Measurements from ENCODE around the gene TMEFF2. TPM values are rescaled to one million over a fixed set of nuclear protein-coding genes. Genes with fewer than 3 reads are reported as not detected.

The TMEFF2 gene
- polyA plus RNA-seq, 1 of the 3 experiments (the other 2 are of a cell fraction), result 5.4 TPM

GRCh38 chr2:192007581-192008228, 187.0 kb downstream of the TMEFF2 start:
- Histone ChIP-seq H3K27ac (ENCODE audit: low read depth in 2 of 2, low read length in 1 of 2) (no peak overlapping the region), H3K36me3 (replicated peaks in 1 of 2; ENCODE audit: control insufficient read depth in 1 of 2, insufficient read depth in 2 of 2, low read length in 1 of 2) (no peaks in the 10 kb centered on the region), H4K20me1 (ENCODE audit: insufficient read depth) (no peaks in the 10 kb centered on the region), H3K9ac (no peak overlapping the region), H3K4me3 (ENCODE audit: low read depth in 2 of 2, low read length in 1 of 2) (no peak overlapping the region), H3K4me1 (ENCODE audit: control insufficient read depth in 1 of 2, insufficient read depth in 2 of 2, low read depth in 1 of 2, low read length in 1 of 2) (no peaks in the 10 kb centered on the region), H2AFZ (ENCODE audit: low read depth) (no peak overlapping the region), H3K4me2 (no peak overlapping the region), H3K27me3 (ENCODE audit: insufficient read depth) (no peaks in the 10 kb centered on the region), H3K9me3 (no peaks in the 10 kb centered on the region), H3F3A (replicated peaks; ENCODE audit: insufficient read depth) (no peaks in the 10 kb centered on the region), H3K9me2 (no peaks in the 10 kb centered on the region), H3K79me2 (ENCODE audit: insufficient read depth) (no peaks in the 10 kb centered on the region)
- ChIA-PET POLR2A (no interaction called here), CTCF (no interaction called here)
- DNase-seq, result no peak
- WGBS (ENCODE audit: low lambda C conversion rate), result 91% methylated on average over 5 of the region's 5 CpGs
- TF ChIP-seq EZH2phosphoT487 (IDR thresholded peaks at IDR 0.05; ENCODE audit: borderline replicate concordance, low read depth), result no peak
- TF ChIP-seq ZBTB33 (IDR thresholded peaks at IDR 0.05; ENCODE audit: borderline replicate concordance, low read depth), result no peak

GRCh38 chr2:192005211-192005610, 189.5 kb downstream of the TMEFF2 start:
- no peaks in the 10 kb centered on the region for H3F3A ChIP-seq (replicated peaks; ENCODE audit: insufficient read depth)
- 88% methylated on average over 3 of the region's 3 CpGs for WGBS (ENCODE audit: low lambda C conversion rate)
- ChIA-PET POLR2A (no interaction called here), CTCF (interaction anchor here (0.6 to 1.1 kb wide), 2 partner anchors 12 to 1686 kb away, joined by 3 to 4 read pairs; no protein-coding TSS in a partner anchor)
- no peak overlapping the region for H3K4me2 ChIP-seq
- no peaks in the 10 kb centered on the region for H3K79me2 ChIP-seq (ENCODE audit: insufficient read depth)
- no peak overlapping the region for H3K9ac ChIP-seq
- no peak for DNase-seq
- H3K9me3 ChIP-seq, result no peaks in the 10 kb centered on the region
- no peaks in the 10 kb centered on the region for H3K36me3 ChIP-seq (replicated peaks in 1 of 2; ENCODE audit: control insufficient read depth in 1 of 2, insufficient read depth in 2 of 2, low read length in 1 of 2)
- H4K20me1 ChIP-seq (ENCODE audit: insufficient read depth), result no peaks in the 10 kb centered on the region
- H3K4me1 ChIP-seq (ENCODE audit: control insufficient read depth in 1 of 2, insufficient read depth in 2 of 2, low read depth in 1 of 2, low read length in 1 of 2), result no peaks in the 10 kb centered on the region
- H3K9me2 ChIP-seq, result no peaks in the 10 kb centered on the region
- H3K27me3 ChIP-seq (ENCODE audit: insufficient read depth), result no peaks in the 10 kb centered on the region
- H3K27ac ChIP-seq (ENCODE audit: low read depth in 2 of 2, low read length in 1 of 2), result no peak overlapping the region
- TF ChIP-seq TEAD4 (IDR thresholded peaks at IDR 0.05; ENCODE audit: borderline replicate concordance, insufficient read depth) (no peak), ZBTB33 (IDR thresholded peaks at IDR 0.05; ENCODE audit: borderline replicate concordance, low read depth) (no peak), FOSL2 (IDR thresholded peaks at IDR 0.05; ENCODE audit: borderline replicate concordance, low read depth) (no peak), IRF3 (IDR thresholded peaks at IDR 0.05; ENCODE audit: low read depth, low read length) (no peak), NFIC (IDR thresholded peaks at IDR 0.05; ENCODE audit: borderline replicate concordance) (no peak), TAF1 (IDR thresholded peaks at IDR 0.05; ENCODE audit: borderline replicate concordance, low read depth, low read length) (no peak), JUND (IDR thresholded peaks at IDR 0.05) (no peak), MAX (IDR thresholded peaks at IDR 0.05; ENCODE audit: low read depth) (no peak), PBX3 (IDR thresholded peaks at IDR 0.05) (no peak), RCOR1 (IDR thresholded peaks at IDR 0.05; ENCODE audit: low read length) (no peak), MEF2A (IDR thresholded peaks at IDR 0.05; ENCODE audit: borderline replicate concordance, low read depth) (no peak), GATA2 (CRISPR knock-in tag; IDR thresholded peaks at IDR 0.05) (no peak), TCF12 (IDR thresholded peaks at IDR 0.05) (no peak), RXRA (IDR thresholded peaks at IDR 0.05; ENCODE audit: borderline replicate concordance, low read depth) (no peak), RAD21 (IDR thresholded peaks at IDR 0.05; ENCODE audit: low read length) (no peak), NRF1 (IDR thresholded peaks at IDR 0.05; ENCODE audit: low read depth, low read length) (no peak), EZH2phosphoT487 (IDR thresholded peaks at IDR 0.05; ENCODE audit: borderline replicate concordance, low read depth) (no peak), EP300 (IDR thresholded peaks at IDR 0.05; ENCODE audit: borderline replicate concordance in 1 of 2, low read depth in 1 of 2, low read length in 1 of 2) (no peak), CHD2 (IDR thresholded peaks at IDR 0.05; ENCODE audit: low read length, partially characterized antibody) (no peak)
- no peak overlapping the region for H3K4me3 ChIP-seq (ENCODE audit: low read depth in 2 of 2, low read length in 1 of 2)
- H2AFZ ChIP-seq (ENCODE audit: low read depth), result no peak overlapping the region
